Omental fat pad (tissue), 4 donors: Measurements from ENCODE around the gene NFXL1. TPM values are rescaled to one million over a fixed set of nuclear protein-coding genes. Genes with fewer than 3 reads are reported as not detected.

ENCODE experiments used
- ATAC-seq: fragments of 150-250 bp; one replicate; pipeline ENCODE4 v1.9.1; 2016; ENCODE audit warnings: mild to moderate bottlenecking, moderate library complexity; ENCODE audit not compliant: low FRiP score
- DNase-seq: peaks from one replicate; pipeline ENCODE4 v3.0.0-alpha.2; 2019; ENCODE audit warnings: low spot score
- CTCF ChIP-seq, 3 donors: fragments of 450-650 bp; IDR thresholded peaks; one replicate each; pipeline ENCODE4 v1.5.1; 2016 to 2017; ENCODE audit warnings: antibody characterized with exemption in 3 of 3, mild to moderate bottlenecking in 3 of 3, moderate library complexity in 2 of 3
- total RNA-seq, 4 donors: library from RNA; depleted of rRNA; stranded (reverse); fragments of >200 nt; gene quantifications; one replicate each; pipeline ENCODE4 v1.1.0, GENCODE V29; 2016

Gene NFXL1
- total RNA-seq = 10 to 100 TPM in 2 of 4 donors, 1 to 10 TPM in 2; 6.3 to 14.0 (median 8.6) TPM

GRCh38 chr4:47914220-47914925, at the start of gene NFXL1:
TSS of gene NFXL1 (minus strand) at chr4:47914583. CDS start at chr4:47914203, 380 bp downstream.
- ATAC-seq (peak; percentile 100), DNase-seq (peak; percentile 85)

GRCh38 chr4:47954677-47955076, 40.3 kb upstream of the NFXL1 start:
- no peak for TF ChIP-seq CTCF (IDR thresholded peaks at IDR 0.05)
- ATAC-seq = no peak

More at GRCh38 chr4:47914220-47914925, at the start of gene NFXL1:
- no peak for TF ChIP-seq CTCF (IDR thresholded peaks at IDR 0.05)

GRCh38 chr4:47954245-47954644, 39.9 kb upstream of the NFXL1 start:
- no peak for ATAC-seq

More at GRCh38 chr4:47954677-47955076, 40.3 kb upstream of the NFXL1 start:
- no peak for DNase-seq

GRCh38 chr4:47945930-47946726, 31.7 kb upstream of the NFXL1 start:
- TF ChIP-seq CTCF (IDR thresholded peaks at IDR 0.05) = no peak
- ATAC-seq = no peak
- no peak for DNase-seq

More at GRCh38 chr4:47954245-47954644, 39.9 kb upstream of the NFXL1 start:
- no peak for TF ChIP-seq CTCF (IDR thresholded peaks at IDR 0.05)
- no peak for DNase-seq

GRCh38 chr4:47942081-47942819, 27.9 kb upstream of the NFXL1 start:
- DNase-seq = no peak
- no peak for ATAC-seq
- TF ChIP-seq CTCF (IDR thresholded peaks at IDR 0.05) = no peak

GRCh38 chr4:47939456-47939855, 25.1 kb upstream of the NFXL1 start:
- no peak for DNase-seq
- no peak for TF ChIP-seq CTCF (IDR thresholded peaks at IDR 0.05)
- no peak for ATAC-seq
